ENCODE data around the gene RAPGEF5.

The RAPGEF5 gene

GRCh38 chr7:22269963-22270362 is 87.0 kb downstream of the RAPGEF5 start:
- no peak for DNase-seq (ENCODE audit: low spot score)
- TF ChIP-seq CTCF (IDR thresholded peaks at IDR 0.05; ENCODE audit: extremely low read depth, missing control alignments), result no peak

- no peak for DNase-seq (ENCODE audit: low spot score)
Observed at GRCh38 chr7:22268884-22269421, 88.0 kb downstream of the RAPGEF5 start.

GRCh38 chr7:22267930-22268615 is 88.9 kb downstream of the RAPGEF5 start:
- DNase-seq (ENCODE audit: low spot score), result no peak
- TF ChIP-seq CTCF (IDR thresholded peaks at IDR 0.05; ENCODE audit: extremely low read depth, missing control alignments), result no peak

More at GRCh38 chr7:22268884-22269421, 88.0 kb downstream of the RAPGEF5 start:
- TF ChIP-seq CTCF (IDR thresholded peaks at IDR 0.05; ENCODE audit: extremely low read depth, missing control alignments), result no peak

- no peak for DNase-seq (ENCODE audit: low spot score)
- TF ChIP-seq CTCF (IDR thresholded peaks at IDR 0.05; ENCODE audit: extremely low read depth, missing control alignments), result no peak
Observed at GRCh38 chr7:22262538-22262937, 94.4 kb downstream of the RAPGEF5 start.

GRCh38 chr7:22256541-22257096 is 100.3 kb downstream of the RAPGEF5 start:
- DNase-seq (ENCODE audit: low spot score), result no peak

GRCh38 chr7:22255834-22256233 is 101.1 kb downstream of the RAPGEF5 start:
- TF ChIP-seq CTCF (IDR thresholded peaks at IDR 0.05; ENCODE audit: extremely low read depth, missing control alignments), result no peak
- DNase-seq (ENCODE audit: low spot score), result no peak

More at GRCh38 chr7:22256541-22257096, 100.3 kb downstream of the RAPGEF5 start:
- no peak for TF ChIP-seq CTCF (IDR thresholded peaks at IDR 0.05; ENCODE audit: extremely low read depth, missing control alignments)

- TF ChIP-seq CTCF (IDR thresholded peaks at IDR 0.05; ENCODE audit: extremely low read depth, missing control alignments), result no peak
- no peak for DNase-seq (ENCODE audit: low spot score)
Observed at GRCh38 chr7:22255342-22255741, 101.6 kb downstream of the RAPGEF5 start.
